ENCODE measurements around the gene ELMO3. TPM values are rescaled to one million over a fixed set of nuclear protein-coding genes. Genes with fewer than 3 reads are reported as not detected.

The ELMO3 gene
- total RNA-seq, 1 donor: 0.09 TPM

GRCh38 chr16:67165121-67166078 is 33.5 kb upstream of the ELMO3 start:
- no peak for TF ChIP-seq CTCF (IDR thresholded peaks at IDR 0.05; ENCODE audit: insufficient read depth, low read length)
- no peak overlapping the region for H3K4me3 ChIP-seq (ENCODE audit: low read depth, low read length)
- DNase-seq (ENCODE audit: low read depth): no peak

GRCh38 chr16:67166110-67166547 is 32.8 kb upstream of the ELMO3 start:
- no peak for TF ChIP-seq CTCF (IDR thresholded peaks at IDR 0.05; ENCODE audit: insufficient read depth, low read length)
- H3K4me3 ChIP-seq (ENCODE audit: low read depth, low read length): no peak overlapping the region
- DNase-seq (ENCODE audit: low read depth): no peak

- TF ChIP-seq CTCF (IDR thresholded peaks at IDR 0.05; ENCODE audit: insufficient read depth, low read length): no peak
- no peak overlapping the region for H3K4me3 ChIP-seq (ENCODE audit: low read depth, low read length)
- no peak for DNase-seq (ENCODE audit: low read depth)
Observed at GRCh38 chr16:67166598-67167168, 32.2 kb upstream of the ELMO3 start.

- H3K4me3 ChIP-seq (ENCODE audit: low read depth, low read length): no peak overlapping the region
- no peak for TF ChIP-seq CTCF (IDR thresholded peaks at IDR 0.05; ENCODE audit: insufficient read depth, low read length)
Observed at GRCh38 chr16:67167588-67167987, 31.3 kb upstream of the ELMO3 start.

GRCh38 chr16:67169011-67169451 is 29.9 kb upstream of the ELMO3 start:
- no peak for TF ChIP-seq CTCF (IDR thresholded peaks at IDR 0.05; ENCODE audit: insufficient read depth, low read length)
- H3K4me3 ChIP-seq (ENCODE audit: low read depth, low read length): no peak overlapping the region
- DNase-seq (ENCODE audit: low read depth): no peak

More at GRCh38 chr16:67167588-67167987, 31.3 kb upstream of the ELMO3 start:
- no peak for DNase-seq (ENCODE audit: low read depth)

GRCh38 chr16:67169642-67170167 is 29.2 kb upstream of the ELMO3 start:
- H3K4me3 ChIP-seq (ENCODE audit: low read depth, low read length): peak overlapping the region; percentile 65
- no peak for DNase-seq (ENCODE audit: low read depth)
- TF ChIP-seq CTCF (IDR thresholded peaks at IDR 0.05; ENCODE audit: insufficient read depth, low read length): peak; percentile 67

Measured in fibroblast of the aortic adventitia (primary cell).